HG02610 (cell line): Measurements from ENCODE around the gene SRCIN1.

Source experiments
- ATAC-seq: cut with Tn5 transposase; IDR thresholded peaks from one replicate; pipeline ENCODE4 v1.9.1; 2021; ENCODE audit warnings: mild to moderate bottlenecking, moderate library complexity; ENCODE audit not compliant: unreplicated experiment

Gene SRCIN1

GRCh38 chr17:38600416-38600815, 5.3 kb downstream of the SRCIN1 start:
- no peak for ATAC-seq

- no peak for ATAC-seq
Measured at GRCh38 chr17:38599398-38599856, 6.3 kb downstream of the SRCIN1 start.

- ATAC-seq, result no peak
Measured at GRCh38 chr17:38598995-38599394, 6.8 kb downstream of the SRCIN1 start.

- ATAC-seq, result no peak
Measured at GRCh38 chr17:38598536-38598935, 7.2 kb downstream of the SRCIN1 start.

- ATAC-seq, result no peak
Measured at GRCh38 chr17:38597375-38597774, 8.4 kb downstream of the SRCIN1 start.

- ATAC-seq, result no peak
Measured at GRCh38 chr17:38596651-38597050, 9.1 kb downstream of the SRCIN1 start.

- ATAC-seq, result no peak
Measured at GRCh38 chr17:38595892-38596291, 9.9 kb downstream of the SRCIN1 start.

GRCh38 chr17:38594152-38594551, 11.6 kb downstream of the SRCIN1 start:
- no peak for ATAC-seq

- no peak for ATAC-seq
Measured at GRCh38 chr17:38592487-38592886, 13.3 kb downstream of the SRCIN1 start.

GRCh38 chr17:38591759-38592241, 14.0 kb downstream of the SRCIN1 start:
- ATAC-seq, result no peak

GRCh38 chr17:38590988-38591758, 14.6 kb downstream of the SRCIN1 start:
- no peak for ATAC-seq

GRCh38 chr17:38589462-38590114, 16.2 kb downstream of the SRCIN1 start:
- no peak for ATAC-seq

- ATAC-seq, result no peak
Measured at GRCh38 chr17:38588788-38589174, 17.0 kb downstream of the SRCIN1 start.

GRCh38 chr17:38587947-38588787, 17.6 kb downstream of the SRCIN1 start:
- ATAC-seq, result no peak

GRCh38 chr17:38587203-38587602, 18.5 kb downstream of the SRCIN1 start:
- ATAC-seq, result no peak

GRCh38 chr17:38586788-38587187, 19.0 kb downstream of the SRCIN1 start:
- ATAC-seq, result no peak

- ATAC-seq, result no peak
Measured at GRCh38 chr17:38585918-38586529, 19.7 kb downstream of the SRCIN1 start.

- no peak for ATAC-seq
Measured at GRCh38 chr17:38585056-38585917, 20.5 kb downstream of the SRCIN1 start.

- no peak for ATAC-seq
Measured at GRCh38 chr17:38584350-38584925, 21.3 kb downstream of the SRCIN1 start.
